Neutrophil (primary cell): ENCODE data around the gene GMDS.

ENCODE experiments used
- H3K27ac ChIP-seq: fragments of 200-600 bp; sonication (generic); 2 replicates; pipeline ENCODE4 v1.5.1; 2016; ENCODE audit warnings: mild to moderate bottlenecking, moderate library complexity
- H3K27me3 ChIP-seq: fragments of 200-600 bp; sonication (generic); 2 replicates; pipeline ENCODE4 v1.6.0; 2016; ENCODE audit warnings: mild to moderate bottlenecking
- H3K36me3 ChIP-seq: fragments of 200-600 bp; sonication (generic); 2 replicates; pipeline ENCODE4 v1.5.1; 2017
- H3K4me1 ChIP-seq, 2 experiments: fragments of 200-600 bp in 1 of 2; sonication (generic) in 1 of 2; 1 replicate in 1 of 2; 2 replicates in 1 of 2; pipeline versions ENCODE4 v1.5.1 to v1.6.1; 2013 to 2016; ENCODE audit warnings: low read depth in 1 of 2, low read length in 1 of 2, mild to moderate bottlenecking in 1 of 2, moderate library complexity in 1 of 2; ENCODE audit not compliant: control insufficient read depth in 1 of 2, insufficient read depth in 1 of 2
- H3K4me3 ChIP-seq, 2 experiments: fragments of 200-600 bp in 1 of 2; sonication (generic) in 1 of 2; 1 replicate in 1 of 2; 2 replicates in 1 of 2; pipeline ENCODE4 v1.5.1; 2013 to 2016; ENCODE audit warnings: low read depth in 1 of 2, low read length in 1 of 2, mild to moderate bottlenecking in 1 of 2, moderate library complexity in 1 of 2
- H3K9me3 ChIP-seq: fragments of 200-600 bp; sonication (generic); 2 replicates; pipeline ENCODE4 v1.5.1; 2016
- TF ChIP-seq, protein P1 (sequence below): fragments of 200-600 bp; sonication (generic); IDR thresholded peaks from 2 replicates; pipeline ENCODE4 v1.5.1; 2016; ENCODE audit warnings: antibody characterized with exemption

GMDS gene

DNA sequence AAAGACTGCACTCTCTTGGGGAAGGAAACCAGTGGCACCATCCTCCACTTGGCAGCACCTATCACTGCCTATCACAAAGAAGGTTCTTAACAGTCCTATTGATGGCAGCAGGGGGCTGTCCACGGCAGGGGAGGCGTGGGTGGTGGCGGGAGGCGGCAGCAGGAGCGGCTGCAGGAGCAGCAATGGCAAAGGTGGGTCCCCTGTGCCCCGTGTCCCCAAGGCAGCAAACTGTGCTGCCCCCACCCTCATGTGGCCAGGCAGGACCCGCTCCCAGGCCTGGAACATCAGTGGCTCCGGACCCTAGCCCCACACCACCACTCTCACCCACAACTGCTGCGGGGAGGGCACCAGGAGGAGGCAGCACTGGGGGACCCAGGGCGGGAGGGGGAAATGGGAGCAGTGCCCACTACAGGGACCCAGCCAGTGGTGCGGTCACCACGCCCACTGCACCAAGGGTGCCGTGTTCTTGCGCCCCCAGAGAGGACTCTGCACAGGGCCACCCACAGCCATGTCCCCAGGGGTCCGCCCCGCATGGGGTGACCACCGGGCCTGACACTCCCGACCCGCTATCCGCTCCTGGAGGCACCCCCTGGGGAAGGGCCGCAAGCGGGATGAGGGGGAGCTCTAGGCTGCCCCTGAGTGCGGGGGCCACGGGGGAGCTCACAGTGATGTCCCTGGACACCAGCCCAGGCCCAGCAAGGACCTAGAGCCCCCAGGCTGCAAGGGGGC is 54.6 kb downstream of the GMDS start:
- no peaks in the 10 kb centered on the region for H3K27me3 ChIP-seq
- H3K9me3 ChIP-seq: no peaks in the 10 kb centered on the region
- peaks cover 0 to 3% of the 10 kb centered on the region in 2 experiments for H3K4me1 ChIP-seq
- TF ChIP-seq, protein P1, sequence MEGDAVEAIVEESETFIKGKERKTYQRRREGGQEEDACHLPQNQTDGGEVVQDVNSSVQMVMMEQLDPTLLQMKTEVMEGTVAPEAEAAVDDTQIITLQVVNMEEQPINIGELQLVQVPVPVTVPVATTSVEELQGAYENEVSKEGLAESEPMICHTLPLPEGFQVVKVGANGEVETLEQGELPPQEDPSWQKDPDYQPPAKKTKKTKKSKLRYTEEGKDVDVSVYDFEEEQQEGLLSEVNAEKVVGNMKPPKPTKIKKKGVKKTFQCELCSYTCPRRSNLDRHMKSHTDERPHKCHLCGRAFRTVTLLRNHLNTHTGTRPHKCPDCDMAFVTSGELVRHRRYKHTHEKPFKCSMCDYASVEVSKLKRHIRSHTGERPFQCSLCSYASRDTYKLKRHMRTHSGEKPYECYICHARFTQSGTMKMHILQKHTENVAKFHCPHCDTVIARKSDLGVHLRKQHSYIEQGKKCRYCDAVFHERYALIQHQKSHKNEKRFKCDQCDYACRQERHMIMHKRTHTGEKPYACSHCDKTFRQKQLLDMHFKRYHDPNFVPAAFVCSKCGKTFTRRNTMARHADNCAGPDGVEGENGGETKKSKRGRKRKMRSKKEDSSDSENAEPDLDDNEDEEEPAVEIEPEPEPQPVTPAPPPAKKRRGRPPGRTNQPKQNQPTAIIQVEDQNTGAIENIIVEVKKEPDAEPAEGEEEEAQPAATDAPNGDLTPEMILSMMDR: no peak
- H3K27ac ChIP-seq: no peak overlapping the region
- no peak overlapping the region for H3K4me3 ChIP-seq
- H3K36me3 ChIP-seq: no peaks in the 10 kb centered on the region

DNA sequence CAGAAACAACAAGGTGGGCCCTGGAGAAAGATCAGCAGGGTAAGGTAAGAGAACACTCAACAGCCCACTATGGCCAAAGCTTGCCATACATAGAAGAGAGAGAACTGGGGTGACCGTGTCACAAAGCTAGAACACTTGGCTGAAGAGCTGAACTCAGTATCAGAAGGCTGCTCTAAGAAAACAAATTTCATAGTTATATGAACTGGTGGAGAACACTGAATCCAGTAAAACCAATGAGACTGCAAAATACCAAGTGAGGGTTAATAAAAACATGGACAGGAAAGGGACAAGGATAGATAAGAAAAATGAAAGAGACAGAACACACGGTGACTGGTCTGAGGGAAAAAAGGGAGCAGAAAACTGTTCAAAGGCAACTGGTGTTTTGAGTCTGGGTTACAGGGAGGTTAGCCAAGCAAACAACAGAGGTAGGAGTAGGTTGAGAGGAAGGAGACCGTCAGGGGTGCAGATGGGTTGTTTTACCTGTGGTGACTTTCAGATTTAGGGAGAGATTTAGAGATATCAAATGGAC is 56.5 kb downstream of the GMDS start:
- no peak overlapping the region for H3K27ac ChIP-seq
- H3K4me3 ChIP-seq: no peak overlapping the region
- no peaks in the 10 kb centered on the region for H3K27me3 ChIP-seq
- no peaks in the 10 kb centered on the region for H3K36me3 ChIP-seq
- TF ChIP-seq, protein P1: no peak
- H3K9me3 ChIP-seq: no peaks in the 10 kb centered on the region
- H3K4me1 ChIP-seq: peaks cover 0 to 3% of the 10 kb centered on the region in 2 experiments

DNA sequence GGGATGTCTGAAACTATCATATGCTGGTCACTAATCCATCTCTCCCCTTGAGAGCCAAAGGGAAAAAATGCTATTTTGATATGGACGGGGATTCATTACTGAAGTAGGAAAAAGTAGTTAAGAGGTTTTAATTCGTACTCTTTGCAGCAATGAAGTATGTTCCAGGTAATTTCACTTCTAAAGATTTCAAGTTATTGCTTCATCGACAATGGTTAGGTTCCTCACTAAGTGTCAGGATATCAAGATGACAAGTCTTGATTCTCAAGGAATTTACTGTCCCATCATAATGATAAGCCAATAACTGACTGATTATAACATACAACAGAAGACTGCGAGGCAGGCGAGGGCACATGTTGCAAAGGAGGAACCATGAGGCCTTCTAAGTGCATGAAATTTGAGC is 57.0 kb downstream of the GMDS start:
- Histone ChIP-seq H3K27ac (no peak overlapping the region), H3K4me3 (no peak overlapping the region), H3K27me3 (no peaks in the 10 kb centered on the region), H3K4me1 (peaks cover 0 to 3% of the 10 kb centered on the region in 2 experiments), H3K36me3 (no peaks in the 10 kb centered on the region), H3K9me3 (no peaks in the 10 kb centered on the region)
- TF ChIP-seq, protein P1: no peak

DNA sequence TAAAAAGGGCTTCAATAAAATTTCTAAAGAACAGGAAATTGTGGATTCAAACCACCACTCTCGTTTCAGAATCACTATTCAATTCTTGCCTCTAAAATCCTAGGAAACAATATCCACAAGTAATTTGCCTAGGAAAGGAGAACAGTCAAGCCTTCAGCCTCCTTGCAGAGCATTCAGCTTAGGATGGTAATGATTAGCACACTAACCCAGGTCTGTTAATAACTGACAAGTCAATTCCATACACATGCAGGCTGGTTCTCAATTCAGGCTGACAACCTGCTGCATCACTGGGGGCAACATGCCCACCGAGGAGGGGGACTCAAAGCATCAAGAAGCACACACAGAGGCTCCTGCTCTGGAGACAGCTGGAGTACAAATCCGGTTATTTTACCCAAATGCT is 57.6 kb downstream of the GMDS start:
- TF ChIP-seq, protein P1: no peak
- no peak overlapping the region for H3K27ac ChIP-seq
- H3K36me3 ChIP-seq: no peaks in the 10 kb centered on the region
- no peak overlapping the region for H3K4me3 ChIP-seq
- no peaks in the 10 kb centered on the region for H3K4me1 ChIP-seq
- no peaks in the 10 kb centered on the region for H3K27me3 ChIP-seq
- H3K9me3 ChIP-seq: no peaks in the 10 kb centered on the region

DNA sequence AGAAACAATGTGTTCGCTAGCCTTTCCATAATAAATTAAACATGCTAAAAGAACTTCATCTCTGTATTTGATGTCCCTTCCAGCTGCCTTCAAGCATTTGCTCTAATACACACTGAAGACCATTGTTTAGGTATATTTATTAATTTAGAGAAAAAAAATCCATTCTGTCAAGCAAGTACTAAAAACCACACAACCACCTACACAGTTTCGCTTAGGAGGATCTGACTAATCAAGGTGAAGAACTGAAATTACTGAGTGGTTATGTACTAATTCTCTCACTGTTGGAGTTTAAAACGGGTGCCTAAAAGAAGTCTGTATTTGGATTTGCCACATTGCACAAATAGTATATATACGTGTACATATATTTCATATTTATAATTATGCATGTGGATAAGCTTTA is 58.9 kb downstream of the GMDS start:
- Histone ChIP-seq H3K36me3 (no peaks in the 10 kb centered on the region), H3K27me3 (no peaks in the 10 kb centered on the region), H3K9me3 (no peaks in the 10 kb centered on the region), H3K4me1 (no peaks in the 10 kb centered on the region), H3K4me3 (no peak overlapping the region), H3K27ac (no peak overlapping the region)
- TF ChIP-seq, protein P1: no peak
